Endodermal cell (in vitro differentiated cells): Measurements from ENCODE around the gene ARHGAP25. TPM values are rescaled to one million over a fixed set of nuclear protein-coding genes. Genes with fewer than 3 reads are reported as not detected.

Experiments used
- DNase-seq: peaks from one replicate; pipeline ENCODE4 v3.0.0-alpha.2; 2017
- H3K27ac ChIP-seq: 2 replicates; pipeline ENCODE4 v1.5.1; 2013; ENCODE audit warnings: mild to moderate bottlenecking, low read depth, low read length, moderate library complexity
- H3K27me3 ChIP-seq: 2 replicates; pipeline ENCODE4 v1.6.1; 2013; ENCODE audit warnings: mild to moderate bottlenecking, low read length, moderate library complexity; ENCODE audit not compliant: insufficient read depth, control insufficient read depth, poor library complexity, severe bottlenecking
- H3K36me3 ChIP-seq: 2 replicates; pipeline ENCODE4 v1.7.0; 2013; ENCODE audit warnings: mild to moderate bottlenecking, low read length, moderate library complexity; ENCODE audit not compliant: control insufficient read depth, insufficient read depth
- H3K4me1 ChIP-seq: one replicate; pipeline ENCODE4 v1.7.0; 2013; ENCODE audit warnings: low read length; ENCODE audit not compliant: control insufficient read depth, insufficient read depth
- H3K4me3 ChIP-seq: 2 replicates; pipeline ENCODE4 v1.5.1; 2013; ENCODE audit warnings: mild to moderate bottlenecking, low read length, moderate library complexity
- H3K9ac ChIP-seq: 2 replicates; pipeline ENCODE4 v1.6.1; 2013; ENCODE audit warnings: mild to moderate bottlenecking, low read length, moderate library complexity; ENCODE audit not compliant: poor library complexity, severe bottlenecking; ENCODE audit errors: extremely low read depth
- H3K9me3 ChIP-seq: 2 replicates; pipeline ENCODE4 v1.6.1; 2013; ENCODE audit warnings: mild to moderate bottlenecking, low read length, moderate library complexity; ENCODE audit not compliant: control insufficient read depth
- H3K27ac Mint-ChIP-seq: 2 replicates; pipeline ENCODE4 v1.8.0; 2020; ENCODE audit warnings: mixed read lengths
- H3K27me3 Mint-ChIP-seq: 2 replicates; pipeline ENCODE4 v1.8.0; 2021; ENCODE audit warnings: mild to moderate bottlenecking, mixed read lengths; ENCODE audit not compliant: insufficient read depth
- H3K36me3 Mint-ChIP-seq: 2 replicates; pipeline ENCODE4 v1.8.0; 2020; ENCODE audit warnings: low read depth, mixed read lengths
- H3K4me1 Mint-ChIP-seq: 2 replicates; pipeline ENCODE4 v1.8.0; 2020; ENCODE audit warnings: mixed read lengths
- H3K4me3 Mint-ChIP-seq: 2 replicates; pipeline ENCODE4 v1.8.0; 2020; ENCODE audit warnings: mild to moderate bottlenecking, moderate library complexity, mixed read lengths
- H3K9me3 Mint-ChIP-seq: 2 replicates; pipeline ENCODE4 v1.8.0; 2020; ENCODE audit warnings: mild to moderate bottlenecking, mixed read lengths
- WGBS, 2 experiments: methylation state at CpG; one replicate each; pipeline versions ENCODE4 v1.1.5 to v1.1.7; 2013; ENCODE audit warnings: missing lambda C conversion rate in 2 of 2, mixed read lengths in 1 of 2; ENCODE audit not compliant: insufficient coverage in 1 of 2, insufficient read length in 1 of 2; 5-methylcytosine and 5-hydroxymethylcytosine counted together
- total RNA-seq, 2 donors: library from RNA; stranded (reverse); fragmentation: NEBNext Ultra II Directional in 1 of 2; extraction: Animal tissue kit (Norgen Biotek cat#: 25700) in 1 of 2; gene quantifications; 2 replicates in 1 of 2; 3 replicates in 1 of 2; pipeline ENCODE4 v1.2.1, GENCODE V29; 2021
- TF ChIP-seq, protein P1 (sequence below): fragments of 200-600 bp; sonication (generic); conservative IDR thresholded peaks from 2 replicates; pipeline ENCODE4 v1.5.0; 2021; ENCODE audit warnings: antibody characterized with exemption, mild to moderate bottlenecking

ARHGAP25 gene
- total RNA-seq, 2 donors from 2014 or later = 0.82 to 2.6 TPM

- H3K27ac ChIP-seq = no peak overlapping the region
- H3K36me3 Mint-ChIP-seq = no peaks in the 10 kb centered on the region
- TF ChIP-seq, protein P1, sequence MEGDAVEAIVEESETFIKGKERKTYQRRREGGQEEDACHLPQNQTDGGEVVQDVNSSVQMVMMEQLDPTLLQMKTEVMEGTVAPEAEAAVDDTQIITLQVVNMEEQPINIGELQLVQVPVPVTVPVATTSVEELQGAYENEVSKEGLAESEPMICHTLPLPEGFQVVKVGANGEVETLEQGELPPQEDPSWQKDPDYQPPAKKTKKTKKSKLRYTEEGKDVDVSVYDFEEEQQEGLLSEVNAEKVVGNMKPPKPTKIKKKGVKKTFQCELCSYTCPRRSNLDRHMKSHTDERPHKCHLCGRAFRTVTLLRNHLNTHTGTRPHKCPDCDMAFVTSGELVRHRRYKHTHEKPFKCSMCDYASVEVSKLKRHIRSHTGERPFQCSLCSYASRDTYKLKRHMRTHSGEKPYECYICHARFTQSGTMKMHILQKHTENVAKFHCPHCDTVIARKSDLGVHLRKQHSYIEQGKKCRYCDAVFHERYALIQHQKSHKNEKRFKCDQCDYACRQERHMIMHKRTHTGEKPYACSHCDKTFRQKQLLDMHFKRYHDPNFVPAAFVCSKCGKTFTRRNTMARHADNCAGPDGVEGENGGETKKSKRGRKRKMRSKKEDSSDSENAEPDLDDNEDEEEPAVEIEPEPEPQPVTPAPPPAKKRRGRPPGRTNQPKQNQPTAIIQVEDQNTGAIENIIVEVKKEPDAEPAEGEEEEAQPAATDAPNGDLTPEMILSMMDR = no peak
- no peak overlapping the region for H3K4me3 ChIP-seq
- no peaks in the 10 kb centered on the region for H3K27me3 ChIP-seq
- no peaks in the 10 kb centered on the region for H3K9me3 Mint-ChIP-seq
- H3K27ac Mint-ChIP-seq = no peak overlapping the region
- 86 to 89% methylated on average over 6 to 13 of the region's 13 CpGs for WGBS, 2 experiments
- H3K27me3 Mint-ChIP-seq = no peaks in the 10 kb centered on the region
- H3K36me3 ChIP-seq = no peaks in the 10 kb centered on the region
- peaks cover 33% of the 10 kb centered on the region for H3K4me1 Mint-ChIP-seq
- no peak for DNase-seq
- peaks cover 11% of the 10 kb centered on the region for H3K4me1 ChIP-seq
- H3K4me3 Mint-ChIP-seq = no peak overlapping the region
- no peak overlapping the region for H3K9ac ChIP-seq
- H3K9me3 ChIP-seq = no peaks in the 10 kb centered on the region
Observed at GRCh38 chr2:68775272-68775842, 40.7 kb downstream of the ARHGAP25 start.

GRCh38 chr2:68776124-68776523 is 41.5 kb downstream of the ARHGAP25 start:
- H3K9me3 ChIP-seq = no peaks in the 10 kb centered on the region
- TF ChIP-seq, protein P1 = peak; percentile 51
- H3K9ac ChIP-seq = no peak overlapping the region
- WGBS, 2 experiments = 93 to 94% methylated on average over 2 of the region's 2 CpGs
- H3K4me3 ChIP-seq = no peak overlapping the region
- no peaks in the 10 kb centered on the region for H3K36me3 ChIP-seq
- H3K27me3 ChIP-seq = no peaks in the 10 kb centered on the region
- no peaks in the 10 kb centered on the region for H3K27me3 Mint-ChIP-seq
- H3K4me3 Mint-ChIP-seq = no peak overlapping the region
- H3K4me1 Mint-ChIP-seq = peaks cover 37% of the 10 kb centered on the region
- H3K36me3 Mint-ChIP-seq = no peaks in the 10 kb centered on the region
- no peak for DNase-seq
- H3K9me3 Mint-ChIP-seq = no peaks in the 10 kb centered on the region
- H3K27ac ChIP-seq = no peak overlapping the region
- H3K4me1 ChIP-seq = peaks cover 11% of the 10 kb centered on the region
- no peak overlapping the region for H3K27ac Mint-ChIP-seq

DNA sequence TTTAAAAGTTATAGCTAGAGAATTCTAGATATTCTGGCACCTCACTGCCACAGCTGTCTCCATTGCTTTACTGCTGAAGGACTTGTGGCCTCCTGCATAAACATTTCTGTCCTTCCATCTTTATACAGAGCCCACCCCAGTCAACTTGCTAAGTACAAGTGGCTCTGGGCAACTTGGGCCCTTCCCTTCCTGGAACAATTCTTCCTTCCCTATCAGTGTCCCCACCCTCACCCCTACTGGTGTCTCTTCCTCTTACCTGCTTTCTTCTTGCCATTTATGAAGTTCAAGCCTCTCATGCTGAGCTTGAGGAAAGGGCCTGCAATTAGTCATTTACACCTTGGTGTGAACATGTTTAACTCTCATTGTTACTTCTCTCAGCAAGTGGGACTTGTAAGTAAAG is 45.0 kb downstream of the ARHGAP25 start:
- peak; percentile 61 for DNase-seq
- TF ChIP-seq, protein P1 = no peak
- H3K4me1 ChIP-seq = peaks cover 3% of the 10 kb centered on the region
- Mint-ChIP-seq H3K4me1 (peaks cover 26% of the 10 kb centered on the region), H3K27me3 (no peaks in the 10 kb centered on the region), H3K27ac (no peak overlapping the region), H3K36me3 (no peaks in the 10 kb centered on the region), H3K9me3 (no peaks in the 10 kb centered on the region), H3K4me3 (no peak overlapping the region)
- H3K9ac ChIP-seq = no peak overlapping the region
- H3K36me3 ChIP-seq = no peaks in the 10 kb centered on the region
- no peak overlapping the region for H3K27ac ChIP-seq
- no peak overlapping the region for H3K4me3 ChIP-seq
- no peaks in the 10 kb centered on the region for H3K9me3 ChIP-seq
- H3K27me3 ChIP-seq = no peaks in the 10 kb centered on the region
